Thyroid gland (tissue), 4 donors: ENCODE measurements around the gene GPN2.

Experiments used
- POLR2A ChIP-seq, 2 donors: fragments of 450-650 bp; IDR thresholded peaks; one replicate each; pipeline ENCODE4 v1.6.1; 2017; ENCODE audit warnings: antibody characterized with exemption in 2 of 2, mild to moderate bottlenecking in 2 of 2, moderate library complexity in 1 of 2
- TF ChIP-seq, protein P1 (sequence below), 6 experiments: fragments of 200-600 bp in 3 of 6; fragments of 450-650 bp in 3 of 6; sonication (generic) in 3 of 6; IDR thresholded peaks; one replicate each; pipeline ENCODE4 v1.5.1; 2016 to 2019; ENCODE audit warnings: antibody characterized with exemption in 6 of 6, mild to moderate bottlenecking in 2 of 6, inconsistent platforms in 1 of 6, moderate library complexity in 1 of 6

DNA sequence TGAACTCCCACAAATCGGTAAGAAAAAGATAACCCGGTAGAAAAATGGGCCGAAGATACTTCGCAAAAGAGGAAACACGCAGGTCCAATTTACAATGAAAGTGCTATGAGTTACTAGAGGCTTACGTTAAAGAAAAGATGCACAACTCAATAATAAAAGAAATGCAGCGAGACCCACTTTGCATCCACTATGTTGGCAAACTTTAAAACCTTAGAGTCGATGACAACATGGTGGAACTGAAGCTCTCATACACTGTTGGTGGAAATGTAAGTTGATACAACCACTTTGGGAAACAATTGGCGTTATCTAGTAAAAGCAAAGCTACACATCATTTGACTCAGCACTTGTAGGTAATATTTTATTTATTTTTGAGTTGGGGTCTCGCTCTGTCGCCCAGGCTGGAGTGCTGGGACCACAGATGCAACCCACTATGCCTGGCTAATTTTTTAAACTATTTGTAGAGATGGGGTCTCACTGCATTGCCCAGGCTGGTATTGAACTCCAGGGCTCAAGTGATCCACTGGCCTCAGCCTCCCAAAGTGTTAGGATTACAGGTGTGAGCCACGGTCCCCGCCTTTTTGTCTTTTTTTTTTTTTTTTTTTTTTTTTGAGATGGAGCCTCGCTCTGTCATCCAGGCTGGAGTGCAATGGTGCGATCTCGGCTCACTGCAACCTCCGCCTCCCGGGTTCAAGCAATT, 10.9 kb upstream of the GPN2 start:
- TF ChIP-seq, protein P1, sequence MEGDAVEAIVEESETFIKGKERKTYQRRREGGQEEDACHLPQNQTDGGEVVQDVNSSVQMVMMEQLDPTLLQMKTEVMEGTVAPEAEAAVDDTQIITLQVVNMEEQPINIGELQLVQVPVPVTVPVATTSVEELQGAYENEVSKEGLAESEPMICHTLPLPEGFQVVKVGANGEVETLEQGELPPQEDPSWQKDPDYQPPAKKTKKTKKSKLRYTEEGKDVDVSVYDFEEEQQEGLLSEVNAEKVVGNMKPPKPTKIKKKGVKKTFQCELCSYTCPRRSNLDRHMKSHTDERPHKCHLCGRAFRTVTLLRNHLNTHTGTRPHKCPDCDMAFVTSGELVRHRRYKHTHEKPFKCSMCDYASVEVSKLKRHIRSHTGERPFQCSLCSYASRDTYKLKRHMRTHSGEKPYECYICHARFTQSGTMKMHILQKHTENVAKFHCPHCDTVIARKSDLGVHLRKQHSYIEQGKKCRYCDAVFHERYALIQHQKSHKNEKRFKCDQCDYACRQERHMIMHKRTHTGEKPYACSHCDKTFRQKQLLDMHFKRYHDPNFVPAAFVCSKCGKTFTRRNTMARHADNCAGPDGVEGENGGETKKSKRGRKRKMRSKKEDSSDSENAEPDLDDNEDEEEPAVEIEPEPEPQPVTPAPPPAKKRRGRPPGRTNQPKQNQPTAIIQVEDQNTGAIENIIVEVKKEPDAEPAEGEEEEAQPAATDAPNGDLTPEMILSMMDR (IDR thresholded peaks at IDR 0.05): no peak
- no peak for TF ChIP-seq POLR2A (IDR thresholded peaks at IDR 0.05)
